ENCODE data around the gene MPP2. TPM values are rescaled to one million over a fixed set of nuclear protein-coding genes. Genes with fewer than 3 reads are reported as not detected.
A peak's percentile ranks its signal among the peaks of the same experiment; 100 is the strongest.
"Not testable (repeated sequence)": the region's sequence is repeated elsewhere in the genome, so short reads cannot be mapped to it uniquely, and the experiment has no call there.

The MPP2 gene
- total RNA-seq, 1 donor from 2014 or later, result 5.5 TPM

DNA sequence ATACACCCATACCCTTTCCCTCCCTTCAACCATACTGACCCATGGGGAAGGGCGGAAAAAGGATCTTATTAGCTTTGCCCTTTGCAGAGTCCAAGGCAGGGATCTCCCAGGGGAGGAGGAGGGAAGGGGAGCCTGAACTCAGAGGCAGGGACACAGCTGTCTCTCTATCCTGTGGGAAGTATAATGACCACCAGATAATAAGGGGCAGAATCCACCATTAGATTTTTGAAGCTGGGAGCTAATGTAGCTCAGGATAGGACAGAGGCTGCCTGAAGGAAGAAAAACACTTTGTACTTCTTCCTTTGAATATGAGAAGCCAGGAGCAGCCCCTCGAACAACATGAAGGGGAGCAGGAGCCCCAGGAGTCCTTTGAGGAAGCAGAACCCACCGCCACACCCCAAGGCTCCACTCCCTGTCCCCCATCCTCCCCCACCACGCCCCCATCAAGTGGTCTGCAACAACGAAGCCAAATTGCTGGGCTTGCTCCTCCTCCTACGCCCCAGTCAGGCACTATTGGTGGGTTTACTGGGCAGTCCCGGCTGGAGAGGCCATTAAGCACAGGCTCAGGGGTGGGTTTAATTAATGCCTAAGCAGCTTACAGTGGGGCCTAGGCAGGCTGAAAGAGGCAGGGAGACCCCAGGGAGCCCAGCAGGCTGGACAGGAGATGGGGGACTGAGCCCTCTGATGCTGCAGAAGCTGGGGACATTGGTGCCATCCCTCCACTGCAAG is 5.3 kb downstream of the MPP2 start:
- no peak for DNase-seq (ENCODE audit: low spot score)

GRCh38 chr17:43900858-43901754 is 6.2 kb downstream of the MPP2 start:
- DNase-seq (ENCODE audit: low spot score), result no peak

- DNase-seq (ENCODE audit: low spot score), result peak; percentile 89
Observed at GRCh38 chr17:43900183-43900857, 7.0 kb downstream of the MPP2 start.

DNA sequence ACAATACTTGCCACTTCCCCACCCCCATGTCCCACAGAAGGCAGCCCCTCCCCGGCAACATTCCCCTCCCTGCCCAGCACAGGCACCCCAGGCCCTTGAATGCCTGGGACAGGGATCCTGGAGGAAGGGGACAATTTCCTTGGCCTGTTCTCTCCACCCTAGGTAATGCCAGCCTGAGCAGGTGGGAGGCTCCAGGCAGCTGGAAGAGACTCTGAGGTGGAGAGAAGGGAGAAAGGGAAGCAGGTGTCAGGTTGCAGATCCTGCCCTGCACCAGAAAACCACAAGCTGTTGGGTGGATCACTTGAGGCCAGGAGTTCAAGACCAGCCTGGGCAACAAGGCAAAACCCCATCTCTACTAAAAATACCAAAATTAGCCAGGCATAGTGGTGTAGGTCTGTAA is 8.9 kb downstream of the MPP2 start:
- no peak for DNase-seq (ENCODE audit: low spot score)

DNA sequence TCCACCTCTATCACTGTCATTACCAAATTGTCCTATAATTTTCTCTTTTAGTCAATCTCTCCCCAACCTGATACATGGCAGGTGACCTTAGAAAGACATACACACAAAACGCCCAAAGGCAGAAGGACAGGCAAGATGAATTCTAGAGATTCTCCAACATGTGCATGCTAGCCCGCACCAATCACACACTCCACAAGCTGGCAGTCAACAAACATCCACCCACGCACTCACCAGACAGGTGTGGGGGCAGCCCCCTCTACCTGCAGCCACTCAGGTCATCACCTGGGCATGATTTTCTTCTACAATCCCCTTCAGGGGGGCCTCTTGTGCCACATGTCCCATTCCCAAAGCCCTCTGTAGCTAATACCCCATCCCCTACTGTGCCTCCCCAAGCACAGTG is 9.5 kb downstream of the MPP2 start:
- DNase-seq (ENCODE audit: low spot score), result peak; percentile 57

DNA sequence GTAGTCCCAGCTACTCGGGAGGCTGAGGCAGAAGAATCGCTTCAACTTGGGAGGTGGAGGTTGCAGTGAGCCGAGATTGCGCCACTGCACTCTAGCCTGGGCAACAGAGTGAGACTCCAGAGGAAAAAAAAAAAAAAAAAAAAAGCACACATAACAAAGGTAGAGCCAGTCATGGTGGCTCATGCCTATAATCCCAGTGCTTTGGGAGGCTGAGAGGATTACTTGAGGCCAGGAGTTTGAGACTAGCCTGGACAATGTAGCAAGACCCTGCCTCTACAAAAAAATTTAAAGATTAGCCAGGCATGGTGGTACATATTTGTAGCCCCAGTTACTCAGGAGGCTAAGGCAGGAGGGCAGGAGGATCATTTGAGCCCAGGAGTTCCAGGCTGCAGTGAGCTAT is 12.8 kb downstream of the MPP2 start:
- DNase-seq (ENCODE audit: low spot score), result not testable (repeated sequence)

DNA sequence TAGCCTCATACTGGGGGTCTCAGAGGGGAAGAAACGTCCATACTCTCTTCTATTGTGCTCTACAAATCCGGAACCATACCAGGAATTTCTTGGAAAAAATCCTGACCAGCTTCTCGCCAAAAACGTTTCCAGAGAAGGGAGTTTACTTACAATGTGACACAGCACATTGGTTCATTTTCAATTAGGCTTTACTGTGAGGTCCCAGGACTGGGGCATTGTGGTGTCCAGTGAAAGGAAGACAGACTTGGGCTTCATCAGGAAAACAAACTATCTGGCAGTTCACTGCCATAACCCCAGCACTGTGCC is 14.7 kb downstream of the MPP2 start:
- DNase-seq (ENCODE audit: low spot score), result no peak

GRCh38 chr17:43891851-43892646 is 15.3 kb downstream of the MPP2 start:
- DNase-seq (ENCODE audit: low spot score), result no peak

DNA sequence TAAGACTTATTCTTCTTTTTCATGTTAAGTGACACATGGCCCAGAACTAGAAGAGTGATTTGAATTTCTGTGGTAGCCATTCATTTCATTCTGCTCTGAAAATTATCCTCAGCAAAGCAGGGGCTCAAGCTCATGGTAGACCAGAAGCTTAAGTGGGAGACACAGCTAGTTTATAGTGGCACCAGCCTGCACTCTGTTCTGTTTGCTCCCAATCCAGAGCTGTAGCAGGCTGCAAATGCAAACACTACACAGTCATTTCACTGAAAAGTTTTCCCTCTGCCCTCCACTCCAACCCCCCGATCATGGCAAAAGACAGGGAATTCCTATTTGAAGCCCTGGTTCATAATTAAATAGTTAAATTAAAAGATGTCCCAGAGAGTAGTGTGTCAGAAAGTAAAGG is 17.1 kb downstream of the MPP2 start:
- no peak for DNase-seq (ENCODE audit: low spot score)

DNA sequence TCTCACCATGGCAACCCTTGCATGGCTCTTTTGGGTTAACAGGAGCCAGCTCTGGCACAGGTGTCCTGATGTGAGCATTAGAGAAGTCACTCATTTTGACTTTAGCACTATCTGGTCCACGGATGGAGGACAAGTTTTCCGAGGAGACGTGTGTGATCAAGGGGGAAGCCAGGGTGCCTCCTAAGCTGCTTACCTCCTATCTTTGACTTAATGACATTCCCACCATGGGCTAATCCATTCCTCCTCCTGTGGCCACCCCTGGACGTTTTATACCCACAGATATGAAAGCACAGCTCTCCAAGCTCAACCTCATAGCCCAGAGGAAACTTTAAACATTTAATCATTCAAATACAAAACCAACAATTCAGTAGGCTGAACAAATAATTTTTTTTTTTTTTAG is 18.8 kb downstream of the MPP2 start:
- DNase-seq (ENCODE audit: low spot score), result no peak

DNA sequence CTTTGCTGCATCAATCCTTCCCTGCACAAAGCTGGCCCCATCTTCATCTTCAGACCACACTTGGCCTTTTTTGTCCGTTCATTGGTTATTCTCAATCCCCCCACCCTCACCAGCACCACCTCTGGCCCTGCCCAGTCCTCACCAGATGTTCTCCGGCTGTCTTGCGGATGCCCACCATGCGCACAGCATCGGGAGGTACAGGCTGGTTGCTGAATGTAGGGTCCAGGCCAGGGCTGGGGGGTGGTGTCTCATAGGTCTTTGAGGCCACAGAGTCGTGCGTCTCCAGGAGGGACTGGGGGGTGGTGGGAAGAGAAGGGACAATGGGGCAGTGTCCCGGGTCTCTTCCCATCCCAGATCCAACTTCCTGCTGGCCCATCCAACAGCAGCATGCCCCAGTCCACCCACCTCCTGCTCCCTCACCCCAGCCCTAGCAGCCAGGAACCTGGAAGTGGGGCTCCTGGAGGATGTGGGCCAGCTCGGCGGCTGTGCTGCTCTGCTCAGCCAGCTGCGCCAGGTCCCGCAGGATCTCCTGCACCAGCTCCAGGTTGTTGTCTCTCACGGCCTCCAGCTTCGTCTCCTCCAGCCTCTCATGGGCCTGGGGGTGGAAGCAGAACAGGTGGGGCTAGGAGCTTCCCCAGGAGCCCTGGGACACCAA is 24.4 kb downstream of the MPP2 start:
- no peak for DNase-seq (ENCODE audit: low spot score)

DNA sequence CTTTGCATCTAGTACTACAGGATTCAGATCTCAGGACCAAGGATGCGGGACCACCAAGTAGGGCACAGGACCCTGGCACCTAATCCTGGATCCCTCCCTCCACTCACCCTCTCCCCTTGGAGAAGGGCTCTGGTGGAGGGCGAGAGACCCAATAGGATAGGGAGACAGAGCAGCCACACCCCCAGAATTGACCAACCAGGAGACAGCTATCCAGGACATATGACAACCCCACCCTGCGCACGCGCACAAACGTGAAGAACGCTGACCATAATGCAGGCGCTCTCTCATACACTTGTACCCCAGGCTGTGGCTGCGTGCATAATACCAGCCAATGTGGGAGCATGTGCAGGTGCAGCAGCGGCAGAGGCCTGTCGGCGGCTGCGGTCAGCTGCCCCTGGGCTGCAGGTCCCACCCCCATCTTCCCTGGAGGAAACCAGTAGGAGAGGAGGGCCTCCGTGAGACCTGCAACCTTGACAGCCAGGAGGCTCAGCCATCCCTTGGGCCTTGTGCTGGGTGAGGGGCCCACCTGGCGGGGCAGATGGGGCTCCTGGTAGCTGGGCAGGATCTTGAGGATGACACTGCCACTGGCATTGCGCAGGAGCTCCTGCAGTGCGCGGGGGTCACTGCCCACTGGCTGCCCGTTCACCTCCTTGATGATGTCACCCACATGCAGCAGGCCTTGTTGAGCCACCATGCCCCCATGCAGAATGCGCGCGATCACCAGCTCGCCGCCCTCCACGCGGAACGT is 25.4 kb downstream of the MPP2 start:
- DNase-seq (ENCODE audit: low spot score), result no peak

GRCh38 chr17:43881181-43881580 is 26.2 kb downstream of the MPP2 start:
- no peak for DNase-seq (ENCODE audit: low spot score)

DNA sequence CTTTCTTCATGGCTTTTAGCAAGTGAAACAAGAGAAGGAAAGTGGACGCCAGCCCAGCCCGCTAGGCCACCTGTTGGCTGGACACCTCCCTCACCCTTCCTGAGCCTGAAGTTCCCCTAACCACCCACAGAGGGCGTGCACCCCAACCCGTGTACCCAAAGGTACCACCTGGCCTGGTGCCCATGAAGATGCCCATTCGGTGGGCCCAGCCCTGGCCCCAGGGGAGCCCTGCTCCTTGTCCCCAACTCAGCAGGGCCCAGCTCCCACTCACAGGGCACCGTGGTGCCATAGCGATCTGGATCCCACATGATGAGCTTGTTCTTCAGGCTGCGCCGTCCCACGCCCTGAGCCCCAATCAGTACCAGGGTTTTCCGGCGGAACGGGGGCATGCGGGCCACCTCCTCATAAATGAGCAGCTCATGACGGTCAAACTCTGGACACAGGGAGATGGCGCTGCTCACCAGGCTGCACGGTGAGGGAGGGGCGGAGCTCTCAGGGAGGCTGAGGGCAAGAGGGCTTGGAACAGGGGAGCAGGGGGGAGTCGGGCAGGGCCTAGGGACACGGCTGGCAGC is 26.8 kb downstream of the MPP2 start:
- no peak for DNase-seq (ENCODE audit: low spot score)

- no peak for DNase-seq (ENCODE audit: low spot score)
Observed at GRCh38 chr17:43879723-43880419, 27.5 kb downstream of the MPP2 start.

DNA sequence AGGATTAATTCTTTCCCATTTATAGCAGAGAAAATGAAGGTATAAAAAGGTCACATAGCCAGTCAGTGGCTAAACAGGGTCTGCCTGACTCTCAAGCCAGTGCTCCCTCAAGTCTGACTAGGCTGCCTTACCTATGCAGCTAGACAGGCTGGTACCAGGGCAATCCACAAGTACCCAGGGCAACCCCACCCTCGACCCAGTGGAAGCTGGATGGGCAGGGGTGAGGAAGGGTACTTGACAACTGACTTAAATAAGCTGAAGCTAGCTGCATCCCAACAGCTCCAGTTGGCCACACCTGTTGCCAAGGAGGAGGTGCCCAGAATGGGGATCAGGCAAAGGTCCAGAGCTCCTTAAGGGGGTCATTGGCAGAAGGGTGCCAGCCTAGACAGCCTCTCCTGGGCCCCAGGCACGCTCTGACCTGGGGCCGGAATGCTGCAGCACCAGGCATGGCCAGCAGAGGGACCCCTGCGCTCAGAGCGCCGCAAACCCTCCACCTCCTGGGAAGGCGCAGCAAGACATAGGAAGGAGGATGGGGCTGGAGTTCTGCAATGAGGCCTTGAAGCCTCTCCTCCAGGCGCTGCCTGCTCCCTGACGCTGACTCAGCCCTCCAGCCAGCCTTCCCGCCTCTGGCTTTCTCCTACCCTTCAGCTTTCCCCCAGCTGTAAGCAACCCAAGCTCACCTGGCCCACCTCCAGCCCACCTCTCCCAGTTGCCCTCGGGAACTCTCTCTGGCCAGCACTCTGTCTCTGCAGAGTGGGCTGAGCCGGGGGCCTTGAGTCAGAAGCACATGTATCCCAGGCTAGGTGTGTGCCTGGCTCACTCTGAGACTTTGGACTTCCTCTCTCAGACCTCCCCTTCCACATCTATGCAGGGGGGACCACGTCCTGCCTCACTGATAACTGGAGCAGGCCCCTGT is 28.8 kb downstream of the MPP2 start:
- DNase-seq (ENCODE audit: low spot score), result peak; percentile 90

DNA sequence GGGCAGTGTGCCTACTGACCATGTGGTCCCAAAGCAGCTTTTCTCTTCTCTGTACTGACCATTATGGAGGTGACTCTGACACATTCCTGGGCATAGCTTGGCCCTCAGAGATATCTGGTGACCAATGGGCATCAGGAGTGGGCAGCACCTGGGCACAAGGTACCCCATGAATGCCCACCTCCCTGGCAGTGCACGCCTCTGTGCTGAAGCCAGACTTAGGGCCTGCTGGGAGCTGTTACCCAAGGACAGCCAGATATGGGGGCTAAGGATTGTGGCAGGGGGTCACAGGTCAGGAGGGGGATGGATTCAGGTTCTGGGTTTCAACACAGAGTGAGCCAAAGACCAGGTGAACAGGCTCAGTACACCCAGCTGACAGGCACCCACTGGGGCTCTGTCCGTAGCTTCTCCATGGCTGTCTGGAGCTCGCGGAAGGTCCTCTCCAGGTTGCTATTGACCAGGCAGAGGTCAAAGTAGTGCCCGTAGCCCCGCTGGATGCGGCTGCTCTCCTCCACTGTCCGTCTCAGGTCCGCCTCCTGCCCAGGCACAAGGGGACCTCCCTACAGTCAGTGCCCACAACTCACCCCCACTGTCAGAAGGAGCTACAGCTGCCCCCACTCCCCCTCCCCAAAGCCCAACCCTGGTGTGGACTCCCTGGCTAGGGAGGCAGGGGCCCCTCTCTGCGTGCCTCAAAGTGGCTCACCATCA is 29.7 kb downstream of the MPP2 start:
- no peak for DNase-seq (ENCODE audit: low spot score)

- no peak for DNase-seq (ENCODE audit: low spot score)
Observed at GRCh38 chr17:43877031-43877430, 30.3 kb downstream of the MPP2 start.

All from umbilical cord (tissue), 2 donors.